HG02943 (cell line): ENCODE data around the gene SF3B5.
A peak's percentile ranks its signal among the peaks of the same experiment; 100 is the strongest.
"Not testable (repeated sequence)": the region's sequence is repeated elsewhere in the genome, so short reads cannot be mapped to it uniquely, and the experiment has no call there.

Experiments used
- ATAC-seq: cut with Tn5 transposase; IDR thresholded peaks from one replicate; pipeline ENCODE4 v1.9.1; 2021; ENCODE audit warnings: mild to moderate bottlenecking, low read depth, moderate library complexity; ENCODE audit not compliant: unreplicated experiment

Gene SF3B5

DNA sequence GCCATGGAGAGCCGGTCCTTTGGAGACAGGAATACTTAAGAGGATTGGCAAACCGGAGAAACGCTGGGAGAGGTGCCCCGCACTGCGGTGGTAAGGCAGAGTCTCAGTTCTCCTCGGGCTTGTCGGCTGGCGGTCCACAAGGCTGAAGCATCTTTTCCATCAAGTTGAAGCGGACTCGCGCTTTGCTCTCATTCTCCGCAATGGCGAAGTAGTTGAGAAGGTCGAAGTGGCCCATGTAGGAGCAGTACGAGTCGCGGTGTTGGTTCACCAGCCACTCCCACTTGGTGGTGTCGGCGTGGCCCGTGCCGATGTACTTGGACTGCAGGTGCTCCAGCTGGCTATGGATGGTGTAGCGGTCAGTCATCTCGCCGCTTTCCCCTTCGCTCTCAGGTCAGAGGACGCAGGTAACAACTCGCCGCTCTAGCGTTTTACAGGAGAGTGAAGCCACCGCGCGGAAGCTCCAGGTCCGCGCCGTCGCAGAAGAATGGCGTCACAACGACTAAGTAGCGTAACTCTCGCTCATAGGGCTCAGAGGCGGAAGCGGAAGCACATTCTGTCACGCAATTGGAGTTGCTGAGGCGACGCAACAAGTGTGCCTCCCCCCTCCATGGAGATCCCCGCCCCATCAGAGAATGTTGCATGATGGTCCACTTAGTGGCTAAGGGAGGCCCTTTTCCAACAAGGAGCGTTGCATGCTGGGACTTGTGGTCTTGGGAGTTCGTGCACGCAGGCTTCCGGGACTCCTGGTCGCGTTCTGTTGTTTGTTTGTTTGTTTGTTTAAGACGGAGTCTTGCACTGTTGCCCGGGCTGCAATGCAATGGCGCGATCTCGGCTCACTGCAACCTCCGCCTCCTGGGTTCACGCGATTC is at the start of gene SF3B5:
TSS of gene SF3B5 (minus strand) at position 440 of the 869 bp plus-strand sequence. CDS start at position 364, 76 bp downstream.
- peak; percentile 98 for ATAC-seq

DNA sequence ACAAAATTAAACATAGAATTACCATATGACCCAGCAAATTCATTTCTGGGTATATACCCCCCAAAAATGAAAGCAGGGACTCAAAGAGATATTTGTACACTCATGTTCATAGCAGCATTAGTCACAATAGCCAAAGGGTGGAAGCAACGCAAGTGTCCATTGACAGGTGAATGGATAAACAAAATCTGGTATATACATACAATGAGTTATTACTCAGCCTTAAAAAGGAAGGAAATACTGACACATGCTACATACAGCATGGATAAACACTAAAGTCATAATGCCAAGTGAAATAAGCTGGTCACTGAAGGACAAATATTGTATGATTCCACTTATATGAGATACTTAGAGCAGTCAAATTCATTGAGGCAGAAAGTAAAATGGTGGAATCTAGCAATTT is 49.6 kb upstream of the SF3B5 start:
- no peak for ATAC-seq

DNA sequence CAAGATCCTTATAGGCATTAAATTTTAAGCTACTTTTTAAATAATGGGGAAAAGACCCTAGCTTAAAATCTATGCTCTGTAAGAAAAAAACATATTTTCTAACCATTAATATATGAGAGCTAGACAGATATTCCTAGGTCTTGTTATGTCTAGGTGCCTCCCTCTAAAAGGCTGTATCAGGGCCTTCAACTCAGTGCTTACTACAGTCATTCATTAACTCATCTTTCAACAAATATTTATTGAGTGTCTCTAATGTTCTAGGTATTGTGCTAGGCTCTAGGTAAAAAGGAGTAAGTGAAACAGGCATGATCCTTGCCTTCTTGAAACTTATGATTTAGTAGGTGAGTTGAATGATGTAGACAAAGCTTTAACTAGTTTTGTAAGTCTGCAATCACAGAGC is 48.5 kb upstream of the SF3B5 start:
- no peak for ATAC-seq

DNA sequence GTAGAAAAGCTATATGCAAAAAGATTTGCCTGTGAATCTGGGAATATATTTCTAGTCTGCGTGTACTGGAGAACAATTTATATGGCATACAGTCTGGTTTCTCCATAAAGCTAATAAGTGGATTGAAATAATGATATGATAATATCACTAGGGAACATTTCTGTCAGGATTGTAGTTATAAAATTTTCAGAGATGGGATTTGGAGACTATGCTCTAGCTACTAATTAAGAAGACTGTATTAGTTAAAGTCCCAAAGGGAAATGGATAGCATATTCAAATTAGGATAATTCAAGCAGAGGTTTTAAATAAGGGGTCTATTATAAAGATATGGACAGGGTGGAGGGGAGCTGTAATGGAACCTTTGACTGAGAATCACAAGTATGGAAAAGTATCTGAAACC is 47.7 kb upstream of the SF3B5 start:
- no peak for ATAC-seq

DNA sequence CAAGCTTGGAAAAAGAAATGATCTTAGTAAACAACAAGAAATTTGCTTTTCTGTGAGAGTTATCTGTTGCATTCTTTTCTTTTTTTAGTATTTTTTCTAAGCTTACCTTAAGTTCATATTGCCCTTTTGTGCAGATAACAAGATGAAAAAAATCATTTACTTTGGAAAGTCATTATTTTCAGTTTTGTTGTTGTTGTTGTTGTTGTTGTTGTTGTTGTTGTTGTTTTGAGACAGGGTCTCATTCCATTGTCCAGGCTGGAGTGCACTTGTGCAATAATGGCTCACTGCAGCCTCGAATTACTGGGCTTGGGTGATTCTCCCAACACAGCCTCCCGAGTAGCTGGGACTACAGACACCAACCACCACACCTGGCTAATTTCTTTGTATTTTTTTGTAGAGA is 46.1 kb upstream of the SF3B5 start:
- ATAC-seq: no peak

DNA sequence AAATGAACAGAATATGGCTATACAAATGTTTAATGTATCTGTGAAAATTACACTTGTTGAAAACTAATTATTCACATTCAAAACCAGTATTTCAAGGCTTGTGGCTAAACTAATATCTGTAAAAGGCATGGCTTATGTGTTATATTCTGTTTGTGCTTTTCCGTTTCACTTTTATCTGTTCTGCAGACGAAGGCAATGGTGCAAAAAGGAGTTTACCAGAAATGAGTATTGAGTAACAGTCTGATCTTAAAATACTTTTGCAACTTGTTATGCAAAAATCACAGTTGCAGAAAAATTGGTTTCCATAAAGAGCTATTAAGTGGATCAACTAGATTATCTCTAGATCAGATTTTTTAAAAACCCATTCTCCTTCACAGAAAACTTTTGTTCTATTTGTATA is 45.5 kb upstream of the SF3B5 start:
- ATAC-seq: peak; percentile 63

DNA sequence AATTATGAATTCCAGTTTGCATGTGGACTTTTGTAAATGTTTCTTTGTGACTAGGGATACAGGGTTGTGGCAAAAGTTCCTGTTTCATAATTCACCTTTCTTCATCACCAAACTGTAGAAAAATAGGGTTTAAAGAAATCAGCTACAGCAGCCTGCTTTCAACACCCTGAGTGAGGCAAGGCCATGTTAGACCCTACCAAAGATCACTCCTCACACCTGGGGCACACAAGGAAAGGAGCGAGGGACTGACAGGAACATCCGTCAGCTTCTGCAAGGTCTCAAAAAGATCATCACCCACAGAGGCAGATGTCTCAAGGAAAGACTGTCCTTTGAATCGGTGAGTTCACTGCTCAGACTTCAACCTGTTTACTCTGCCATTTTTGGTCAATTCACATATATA is 44.4 kb upstream of the SF3B5 start:
- no peak for ATAC-seq

DNA sequence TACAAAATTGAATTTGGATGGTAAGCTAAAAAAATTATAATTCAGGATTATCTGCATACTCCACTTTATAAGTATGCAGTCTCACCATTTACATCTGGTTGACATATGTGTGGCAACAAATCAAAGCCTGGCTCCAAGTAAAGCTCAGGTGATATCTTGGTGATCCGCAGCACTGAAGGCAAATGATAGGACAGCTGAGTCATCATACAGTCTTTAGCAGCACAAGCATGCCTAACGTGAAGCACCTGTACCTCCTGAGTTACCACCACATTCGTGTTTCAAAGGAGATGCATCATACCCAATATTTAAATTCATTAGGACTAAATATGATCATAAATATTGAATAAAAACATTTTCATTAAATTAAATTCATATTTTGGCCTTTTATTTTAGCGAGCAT is 43.2 kb upstream of the SF3B5 start:
- no peak for ATAC-seq

DNA sequence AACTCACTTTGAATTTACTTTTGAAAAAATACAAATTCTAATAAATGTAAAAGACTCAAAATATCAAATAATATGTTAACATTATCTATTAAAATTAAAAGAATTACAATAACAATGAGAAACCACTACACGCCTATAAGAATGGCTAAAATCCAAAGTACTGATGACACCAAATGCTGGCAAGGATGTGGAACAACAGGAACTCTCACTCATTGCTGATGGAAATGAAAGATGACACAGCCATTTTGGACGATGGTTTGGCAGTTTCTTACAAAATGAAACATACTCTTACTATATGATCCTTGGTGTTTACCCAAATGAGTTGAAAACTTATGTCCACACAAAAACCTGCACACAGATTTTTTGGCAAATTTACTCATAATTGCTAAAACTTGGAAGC is 39.4 kb upstream of the SF3B5 start:
- ATAC-seq: no peak

DNA sequence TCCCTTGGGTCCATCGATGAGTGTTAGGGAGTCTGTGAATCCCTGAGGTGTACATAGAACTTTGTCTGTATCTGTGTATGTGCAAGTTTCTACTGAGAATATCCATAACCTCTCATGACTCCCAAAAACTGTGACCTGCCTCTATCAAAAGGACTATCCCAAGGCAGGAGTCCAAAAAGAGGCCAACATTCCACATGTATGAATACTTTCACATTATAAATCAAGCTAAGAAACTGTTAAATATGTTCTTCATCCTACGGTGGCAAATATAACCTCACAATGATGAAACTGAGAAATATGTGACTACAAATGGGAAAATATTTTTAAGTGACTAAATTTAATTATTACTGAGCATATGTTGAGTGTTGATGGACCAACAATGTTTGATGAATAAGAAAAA is 38.8 kb upstream of the SF3B5 start:
- ATAC-seq: no peak

DNA sequence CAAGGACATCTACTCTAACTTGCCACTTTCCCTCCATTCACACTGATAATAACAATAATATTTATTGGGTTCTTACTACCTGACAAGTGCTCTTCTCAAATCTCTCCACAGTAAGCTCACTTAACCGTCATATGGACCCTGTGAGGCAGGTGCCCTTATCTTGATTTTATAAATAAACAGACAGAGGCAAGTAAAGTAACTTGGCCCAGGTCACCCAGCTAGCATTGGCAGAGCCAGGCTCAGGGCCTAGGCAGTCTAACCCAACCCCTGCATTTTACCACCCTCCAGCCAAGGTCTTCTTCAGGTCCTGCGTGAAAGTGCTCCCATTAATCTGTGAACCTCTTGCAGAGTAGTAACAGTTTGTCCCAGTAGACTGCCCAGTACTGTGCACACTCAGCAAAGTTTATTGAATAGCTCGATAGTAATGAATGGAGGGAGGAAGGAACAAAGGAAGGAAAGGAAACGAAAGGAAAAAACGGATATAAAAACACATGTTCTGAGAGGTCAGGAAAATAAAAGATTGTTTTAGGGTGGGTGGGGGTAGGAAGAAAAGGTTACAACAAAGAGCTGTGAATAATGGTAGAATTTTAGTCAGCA is 38.0 kb upstream of the SF3B5 start:
- no peak for ATAC-seq

DNA sequence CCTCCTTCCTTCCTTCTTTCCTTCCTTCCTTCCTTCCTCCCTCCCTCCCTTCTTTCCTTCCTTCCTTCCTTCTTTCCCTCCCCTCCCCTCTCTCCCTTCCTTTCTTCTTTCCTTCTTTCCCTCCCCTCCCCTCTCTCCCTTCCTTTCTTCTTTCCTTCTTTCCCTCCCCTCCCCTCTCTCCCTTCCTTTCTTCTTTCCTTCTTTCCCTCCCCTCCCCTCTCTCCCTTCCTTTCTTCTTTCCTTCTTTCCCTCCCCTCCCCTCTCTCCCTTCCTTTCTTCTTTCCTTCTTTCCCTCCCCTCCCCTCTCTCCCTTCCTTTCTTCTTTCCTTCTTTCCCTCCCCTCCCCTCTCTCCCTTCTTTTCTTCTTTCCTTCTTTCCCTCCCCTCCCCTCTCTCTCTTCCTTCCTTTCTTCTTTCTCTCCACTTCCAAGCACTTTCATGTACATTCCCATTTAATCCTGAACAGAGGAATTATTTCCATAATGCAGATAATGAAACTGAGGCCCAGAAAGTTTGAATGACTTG is 36.9 kb upstream of the SF3B5 start:
- not testable (repeated sequence) for ATAC-seq

DNA sequence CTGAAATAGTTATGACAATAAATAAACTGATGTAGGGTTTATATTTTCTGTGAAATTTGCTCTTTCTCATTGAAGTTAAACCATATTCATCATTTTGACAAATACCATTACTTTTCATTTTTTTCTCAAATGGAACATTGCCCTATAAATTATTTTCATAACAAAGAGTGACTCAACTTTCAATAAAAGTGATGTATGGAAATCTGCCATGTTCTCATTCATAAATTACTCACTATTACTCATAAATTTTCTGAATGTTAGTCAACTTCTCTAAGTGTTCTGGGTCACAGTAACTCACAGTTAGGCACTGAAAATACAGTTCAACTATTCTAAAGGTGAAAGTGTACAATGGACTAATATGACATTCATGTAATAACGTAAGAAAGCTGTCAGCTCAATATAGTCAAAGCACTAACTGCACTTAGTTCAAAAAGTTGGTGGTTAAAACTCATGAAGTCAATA is 35.9 kb upstream of the SF3B5 start:
- no peak for ATAC-seq

DNA sequence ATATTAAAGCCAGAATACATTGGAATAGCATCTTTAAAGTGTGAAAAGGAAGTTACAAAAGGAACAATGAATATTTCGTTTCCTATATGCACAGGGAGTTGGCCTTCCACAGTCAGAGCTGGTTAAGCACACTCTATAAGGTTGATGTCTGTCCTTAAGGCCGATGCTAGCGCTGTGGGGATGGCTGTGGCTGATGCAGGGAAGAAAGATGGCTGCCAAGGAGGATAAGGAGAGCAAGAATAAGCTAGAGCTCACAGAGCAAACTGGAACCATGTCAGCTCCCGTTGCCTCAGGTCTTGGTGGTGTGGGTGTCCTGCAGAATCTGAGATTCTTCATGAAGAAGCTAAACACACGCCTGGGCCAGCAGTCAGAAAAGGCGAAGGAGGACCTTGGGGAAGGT is 34.1 kb upstream of the SF3B5 start:
- ATAC-seq: no peak

DNA sequence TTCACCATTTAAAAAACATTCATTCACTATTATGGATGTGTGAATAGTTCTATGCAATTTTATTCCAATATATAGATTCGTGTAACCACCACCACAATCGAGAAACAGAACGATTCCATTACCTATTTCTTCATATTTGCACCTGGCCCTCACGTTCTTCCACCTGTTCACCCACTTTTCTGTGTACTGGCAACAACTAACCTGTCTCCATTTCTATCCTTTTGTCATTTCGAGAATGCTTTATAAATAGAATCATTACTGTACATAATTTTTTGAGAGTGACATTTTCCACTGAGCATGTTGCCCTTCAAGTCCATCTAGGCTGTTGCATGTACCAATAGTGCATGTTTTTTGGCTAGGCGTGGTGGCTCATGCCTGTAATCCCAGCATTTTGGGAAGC is 31.7 kb upstream of the SF3B5 start:
- no peak for ATAC-seq

DNA sequence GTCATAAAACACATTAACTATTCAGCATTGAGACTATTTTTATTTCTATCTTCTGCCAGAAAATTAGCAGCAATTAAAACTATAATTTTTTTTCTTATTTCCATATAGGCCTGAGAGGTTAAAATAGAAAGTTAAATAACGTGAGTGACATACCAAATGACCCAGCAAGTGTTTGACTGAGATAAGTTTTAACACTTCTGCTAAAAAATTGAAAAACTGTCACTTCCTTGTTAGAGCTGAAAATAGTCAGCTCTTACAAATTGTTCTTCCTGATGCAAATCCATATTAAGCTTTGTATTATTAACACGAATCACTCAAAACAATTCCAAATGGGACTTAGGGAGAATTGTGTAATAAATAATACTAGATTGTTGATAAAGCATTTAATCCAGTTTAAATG is 28.5 kb upstream of the SF3B5 start:
- no peak for ATAC-seq

DNA sequence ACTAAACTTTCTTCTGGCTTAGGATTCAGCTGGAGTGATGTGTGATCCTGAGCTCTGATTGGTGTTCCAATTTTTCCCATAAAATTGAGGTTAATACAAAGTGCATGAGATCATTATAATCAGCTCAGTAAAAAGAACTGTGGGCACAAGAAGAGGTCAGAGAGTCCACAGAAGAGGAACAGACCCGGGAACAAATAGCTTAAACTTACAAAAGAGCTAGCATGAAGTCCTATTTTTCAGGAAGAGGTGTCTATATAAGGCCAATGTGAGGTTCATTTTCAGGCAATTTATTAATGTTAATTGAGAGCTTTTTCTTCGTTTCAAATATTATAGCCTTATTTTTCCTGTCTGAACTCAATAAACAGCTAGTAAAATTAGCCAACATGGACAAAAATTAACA is 28.0 kb upstream of the SF3B5 start:
- no peak for ATAC-seq

DNA sequence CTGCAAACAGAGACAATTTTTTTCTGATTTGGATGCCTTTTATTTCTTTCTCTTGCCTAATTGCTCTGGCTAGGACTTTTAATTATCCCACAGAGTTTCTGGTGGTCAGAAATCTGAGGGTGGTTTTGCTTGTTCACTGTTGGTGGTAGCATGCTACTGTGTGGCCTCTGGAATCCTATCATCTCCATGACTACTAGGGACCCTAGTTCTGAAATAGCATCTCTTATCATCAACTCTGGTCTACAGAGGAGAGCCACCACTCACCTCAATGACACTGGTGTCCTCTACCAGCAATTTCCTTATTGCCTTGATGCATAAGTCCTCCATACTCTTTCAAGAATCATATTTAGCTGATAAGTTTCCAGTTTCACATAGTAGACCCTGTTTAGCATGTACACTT is 27.5 kb upstream of the SF3B5 start:
- ATAC-seq: no peak

DNA sequence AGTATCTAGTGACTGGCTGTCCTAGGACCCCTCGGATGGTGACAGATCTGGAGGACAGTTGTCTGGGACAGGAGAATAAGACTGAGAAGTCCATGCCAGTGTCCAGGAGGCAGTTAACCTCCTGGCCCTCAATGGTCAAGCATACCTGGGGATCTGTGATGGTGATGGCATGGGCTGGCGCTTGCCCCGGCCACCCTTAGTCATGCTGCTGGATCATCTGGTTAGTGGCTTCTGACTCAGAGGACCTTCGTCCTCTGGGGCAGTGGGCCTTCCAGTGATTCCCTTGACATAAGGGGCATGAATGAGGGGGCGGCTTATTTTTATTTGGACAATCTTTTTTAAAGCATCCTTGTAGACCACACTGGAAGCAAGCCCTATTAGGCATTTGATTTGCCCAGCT is 24.0 kb upstream of the SF3B5 start:
- no peak for ATAC-seq

DNA sequence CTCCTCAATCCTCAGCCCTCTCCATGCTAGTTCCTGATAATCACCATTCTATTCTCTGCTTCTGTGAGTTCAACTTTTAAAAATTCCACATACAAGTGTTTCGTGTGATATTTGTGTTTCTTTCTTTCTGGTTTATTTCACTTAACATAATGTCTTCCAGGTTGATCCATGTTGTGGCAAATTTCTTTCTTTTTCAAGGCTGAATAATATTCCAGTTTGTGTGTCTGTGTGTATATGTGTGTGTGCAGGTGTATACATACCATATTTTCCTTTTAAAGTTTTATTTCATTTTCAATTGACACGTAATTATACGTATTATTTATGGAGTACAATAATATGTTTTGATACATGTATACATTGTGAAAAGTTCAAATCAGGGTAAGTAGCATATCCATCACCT is 19.8 kb upstream of the SF3B5 start:
- ATAC-seq: no peak

DNA sequence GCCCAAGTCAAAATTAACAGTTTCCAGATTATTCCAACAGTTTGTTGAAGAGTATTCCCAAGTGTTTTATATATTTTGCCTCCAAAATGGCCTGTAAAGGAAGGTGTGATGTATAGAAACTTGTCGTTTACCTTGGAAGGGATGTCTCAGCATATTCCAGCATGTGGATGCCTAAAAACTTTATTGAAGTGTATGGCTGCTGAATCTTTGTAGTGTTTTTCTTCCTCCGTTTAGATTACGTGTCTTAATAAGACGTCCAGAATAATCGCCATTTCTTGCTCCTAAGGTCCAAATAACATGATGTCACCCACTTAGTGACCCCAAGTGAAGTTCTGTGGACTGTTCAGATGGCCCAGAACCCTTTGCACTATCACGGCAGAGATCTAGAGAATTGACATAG is 18.0 kb upstream of the SF3B5 start:
- ATAC-seq: no peak

DNA sequence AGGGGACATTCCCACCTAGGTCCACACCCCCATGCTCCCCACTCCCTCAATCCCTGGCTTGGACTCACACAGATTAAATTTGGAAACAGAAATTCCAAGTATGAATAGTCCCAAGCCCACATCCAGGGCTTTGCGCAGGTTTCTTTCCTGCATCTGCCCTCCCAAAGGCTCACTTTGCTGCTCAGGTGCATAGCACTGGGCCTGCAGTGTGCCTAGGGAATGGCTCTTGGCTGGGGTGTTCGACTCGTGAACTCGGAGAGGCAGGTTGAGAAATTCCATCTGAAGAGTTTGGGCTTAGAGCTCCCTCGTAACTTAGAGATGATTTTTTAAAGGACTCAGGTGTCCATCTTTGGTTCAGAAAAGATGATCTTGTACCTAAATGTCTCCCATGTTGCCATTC is 14.8 kb upstream of the SF3B5 start:
- no peak for ATAC-seq
